Activated B cell treated with CpG ODN at 0.5 μM for 24 hours (primary cell): ENCODE data around the gene DNAJC4. TPM values are rescaled to one million over a fixed set of nuclear protein-coding genes. Genes with fewer than 3 reads are reported as not detected.

Experiments
- ATAC-seq: fragments of 200-7000 bp; cut with Tn5 transposase; one replicate; pipeline ENCODE4 v1.10.0; 2021; ENCODE audit warnings: low read depth, mild to moderate bottlenecking, moderate library complexity
- CTCF ChIA-PET: fragments of 350-600 bp; sonication (Branson Sonifier 250); formaldehyde crosslinking; loops from one replicate; lab custom pipeline; 2021; ENCODE audit warnings: antibody characterized with exemption; lab: Charles Lee
- POLR2A ChIA-PET: fragments of 350-600 bp; sonication (Branson Sonifier 250); formaldehyde crosslinking; loops from one replicate; lab custom pipeline; 2021; ENCODE audit warnings: antibody characterized with exemption; lab: Charles Lee
- DNase-seq: peaks from one replicate; pipeline ENCODE4 v3.0.0; 2022
- H3K27ac Mint-ChIP-seq: one replicate; pipeline ENCODE4 v1.8.0; 2020; ENCODE audit warnings: mixed read lengths
- H3K27me3 Mint-ChIP-seq: one replicate; pipeline ENCODE4 v1.8.0; 2021; ENCODE audit warnings: mixed read lengths
- H3K36me3 Mint-ChIP-seq: one replicate; pipeline ENCODE4 v1.8.0; 2021; ENCODE audit warnings: low read depth, mixed read lengths
- H3K4me1 Mint-ChIP-seq: one replicate; pipeline ENCODE4 v1.8.0; 2021; ENCODE audit warnings: mixed read lengths
- H3K4me3 Mint-ChIP-seq: one replicate; pipeline ENCODE4 v1.8.0; 2020; ENCODE audit warnings: mild to moderate bottlenecking, mixed read lengths
- H3K9me3 Mint-ChIP-seq: one replicate; pipeline ENCODE4 v1.8.0; 2020; ENCODE audit warnings: mixed read lengths
- CTCF ChIP-seq: fragments of 200-600 bp; IDR thresholded peaks from one replicate; pipeline ENCODE4 v1.8.0; 2022; ENCODE audit warnings: antibody characterized with exemption, mild to moderate bottlenecking
- intact Hi-C: fragments of 100-400 bp; cut with micrococcal nuclease; formaldehyde crosslinking; loops from one replicate; pipeline ENCODE4 v1.15.1; 2024
- total RNA-seq: library from RNA; stranded (reverse); gene quantifications from 2 replicates; pipeline ENCODE4 v1.2.3, GENCODE V29; 2022

DNAJC4 gene
- total RNA-seq, 1 donor from 2014 or later, result 53.3 TPM

GRCh38 chr11:64230985-64231365 lies 627 bp downstream of the DNAJC4 start:
- intact Hi-C loops, result loop anchor here (1.0 to 5.0 kb wide), 8 partner anchors 9 to 294 kb away; partner anchors contain the start of genes GPR137, NAA40, PPP1R14B and PRDX5
- POLR2A ChIA-PET, result interaction anchor here (0.7 to 12.7 kb wide), 7 partner anchors 10 to 110 kb away, joined by 3 to 191 read pairs (median 4); partner anchors contain the start of genes FERMT3, FKBP2 and PLCB3

GRCh38 chr11:64231546-64231945 lies 1.2 kb downstream of the DNAJC4 start:
- TF ChIP-seq CTCF, result no peak
- Mint-ChIP-seq H3K36me3 (peaks cover 5% of the 10 kb centered on the region), H3K9me3 (no peaks in the 10 kb centered on the region), H3K4me1 (peaks cover 69% of the 10 kb centered on the region), H3K4me3 (peak overlapping the region; percentile 91), H3K27ac (peak overlapping the region; percentile 63), H3K27me3 (no peaks in the 10 kb centered on the region)
- intact Hi-C loops, result loop anchor here (5.0 kb wide), 2 partner anchors 86 to 294 kb away; partner anchors contain the start of genes NAA40, PRDX5 and TRMT112
- DNase-seq (no peak), ATAC-seq (no peak)
- ChIA-PET POLR2A (interaction anchor here (0.7 to 12.7 kb wide), 6 partner anchors 10 to 111 kb away, joined by 3 to 191 read pairs (median 4); partner anchors contain the start of genes FERMT3, FKBP2 and PLCB3), CTCF (interaction anchor here (1.2 kb wide), 1 partner anchor 73 kb away, joined by 3 read pairs; no protein-coding TSS in a partner anchor)

More at GRCh38 chr11:64230985-64231365, 627 bp downstream of the DNAJC4 start:
- peaks cover 67% of the 10 kb centered on the region for H3K4me1 Mint-ChIP-seq
- H3K27ac Mint-ChIP-seq, result peak overlapping the region; percentile 91
- H3K9me3 Mint-ChIP-seq, result no peaks in the 10 kb centered on the region
- H3K27me3 Mint-ChIP-seq, result no peaks in the 10 kb centered on the region
- H3K4me3 Mint-ChIP-seq, result peak overlapping the region; percentile 91
- no peak for TF ChIP-seq CTCF
- ATAC-seq (no peak), DNase-seq (no peak)
- H3K36me3 Mint-ChIP-seq, result peaks cover 5% of the 10 kb centered on the region
- CTCF ChIA-PET, result interaction anchor here (1.2 kb wide), 1 partner anchor 73 kb away, joined by 3 read pairs; no protein-coding TSS in a partner anchor

GRCh38 chr11:64232182-64232966 lies 2.0 kb downstream of the DNAJC4 start:
- POLR2A ChIA-PET, result interaction anchor here (0.5 to 12.7 kb wide), 4 partner anchors 9 to 24 kb away, joined by 3 to 191 read pairs (median 32); partner anchors contain the start of genes FERMT3 and FKBP2
- CTCF ChIA-PET, result interaction anchor here (0.6 to 1.6 kb wide), 3 partner anchors 14 to 72 kb away, joined by 3 read pairs; partner anchors contain the start of gene PPP1R14B
- Mint-ChIP-seq H3K27ac (peak overlapping the region; percentile 63), H3K27me3 (no peaks in the 10 kb centered on the region), H3K9me3 (no peaks in the 10 kb centered on the region), H3K36me3 (peaks cover 12% of the 10 kb centered on the region), H3K4me3 (peak overlapping the region; percentile 91), H3K4me1 (peaks cover 69% of the 10 kb centered on the region)
- no peak for TF ChIP-seq CTCF
- no peak for ATAC-seq
- DNase-seq, result no peak
- intact Hi-C loops, result loop anchor here (5.0 kb wide), 2 partner anchors 85 to 295 kb away; partner anchors contain the start of genes NAA40, PRDX5 and TRMT112

GRCh38 chr11:64232967-64233315 lies 2.6 kb downstream of the DNAJC4 start:
- DNase-seq (no peak), ATAC-seq (no peak)
- Mint-ChIP-seq H3K27me3 (no peaks in the 10 kb centered on the region), H3K4me1 (peaks cover 70% of the 10 kb centered on the region), H3K4me3 (peak overlapping the region; percentile 66), H3K27ac (peak overlapping the region; percentile 37), H3K36me3 (peaks cover 18% of the 10 kb centered on the region), H3K9me3 (no peaks in the 10 kb centered on the region)
- intact Hi-C loops, result loop anchor here (5.0 kb wide), 2 partner anchors 84 to 296 kb away; partner anchors contain the start of genes NAA40, PRDX5 and TRMT112
- TF ChIP-seq CTCF, result no peak
- POLR2A ChIA-PET, result interaction anchor here (0.5 to 12.7 kb wide), 6 partner anchors 8 to 47 kb away, joined by 3 to 191 read pairs (median 4); partner anchors contain the start of genes FERMT3, FKBP2 and STIP1
- CTCF ChIA-PET, result interaction anchor here (0.6 to 1.6 kb wide), 3 partner anchors 13 to 72 kb away, joined by 3 to 5 read pairs (median 3); partner anchors contain the start of gene PPP1R14B
